ENCODE data around the gene ARPP21. TPM values are rescaled to one million over a fixed set of nuclear protein-coding genes. Genes with fewer than 3 reads are reported as not detected.

ARPP21 gene
- total RNA-seq, 1 donor from 2014 or later: 0.62 TPM

DNA sequence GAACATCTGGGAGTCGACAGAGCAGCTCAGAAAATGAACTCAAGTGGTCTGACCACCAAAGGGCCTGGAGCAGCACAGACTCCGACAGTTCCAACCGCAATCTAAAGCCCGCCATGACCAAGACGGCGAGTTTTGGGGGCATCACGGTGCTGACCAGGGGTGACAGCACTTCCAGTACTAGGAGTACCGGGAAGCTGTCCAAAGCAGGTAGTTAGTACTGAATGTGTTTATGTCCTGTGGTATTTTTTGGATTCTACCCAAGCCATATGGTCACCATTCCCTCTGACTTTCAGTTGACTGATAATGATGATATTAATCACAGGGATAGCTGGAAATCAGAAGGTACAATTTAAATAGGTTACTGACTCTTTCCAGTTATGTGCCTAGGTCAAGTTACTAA, 82.3 kb downstream of the ARPP21 start:
- intact Hi-C loops (cut with DNase I): no loop called here
- no peak for DNase-seq (ENCODE audit: low spot score)
- ATAC-seq: no peak

DNA sequence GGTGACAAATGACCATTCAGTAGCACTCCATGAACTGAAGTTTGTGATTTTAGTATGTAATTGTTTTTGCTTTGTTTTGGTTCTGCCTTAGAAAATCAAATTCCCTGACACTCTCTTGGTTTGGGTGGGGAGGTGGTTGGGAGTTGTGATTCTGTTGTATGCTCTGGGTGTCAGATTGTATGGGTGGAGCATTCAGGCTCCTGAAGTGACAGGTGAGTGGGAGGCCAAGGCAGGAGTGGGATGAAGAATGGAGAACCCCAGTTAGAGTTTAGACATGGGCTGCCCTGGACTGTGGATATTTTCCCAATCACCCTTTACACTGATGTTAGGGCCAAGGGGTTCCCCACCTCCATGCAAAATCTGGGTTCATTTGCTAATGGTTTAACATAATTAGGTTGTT, 83.6 kb downstream of the ARPP21 start:
- DNase-seq (ENCODE audit: low spot score) (no peak), ATAC-seq (no peak)
- intact Hi-C loops (cut with DNase I): no loop called here

DNA sequence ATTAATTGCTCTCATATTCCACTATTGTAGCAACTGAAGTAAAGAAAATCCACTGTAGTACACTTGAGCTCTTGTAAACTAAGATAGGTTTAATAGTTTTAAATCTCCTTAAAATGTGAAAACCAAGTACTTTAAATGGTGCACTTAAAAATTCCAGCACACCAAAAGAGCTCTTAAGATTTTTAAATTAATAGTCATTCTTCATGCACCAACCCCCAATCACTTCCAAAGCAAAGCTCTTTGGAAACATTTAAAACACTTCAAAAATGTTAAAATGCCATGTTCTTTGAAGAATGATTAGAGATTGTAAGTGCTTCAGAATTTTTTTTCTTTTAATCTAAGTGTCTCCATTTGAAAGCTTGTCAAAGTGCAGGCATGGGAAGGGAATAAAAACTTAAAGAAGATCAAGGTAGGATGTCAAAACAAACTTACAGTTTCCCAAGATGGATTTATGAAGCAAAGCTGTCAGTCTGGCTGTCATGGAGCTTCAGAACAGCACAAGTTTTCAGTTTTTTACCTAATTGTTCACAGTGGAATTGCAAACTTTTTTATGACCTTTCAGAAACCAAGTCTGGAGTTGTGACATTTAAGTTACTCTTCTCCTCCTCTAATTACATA, 84.3 kb downstream of the ARPP21 start:
- intact Hi-C loops (cut with DNase I): no loop called here
- DNase-seq (ENCODE audit: low spot score) (no peak), ATAC-seq (no peak)

DNA sequence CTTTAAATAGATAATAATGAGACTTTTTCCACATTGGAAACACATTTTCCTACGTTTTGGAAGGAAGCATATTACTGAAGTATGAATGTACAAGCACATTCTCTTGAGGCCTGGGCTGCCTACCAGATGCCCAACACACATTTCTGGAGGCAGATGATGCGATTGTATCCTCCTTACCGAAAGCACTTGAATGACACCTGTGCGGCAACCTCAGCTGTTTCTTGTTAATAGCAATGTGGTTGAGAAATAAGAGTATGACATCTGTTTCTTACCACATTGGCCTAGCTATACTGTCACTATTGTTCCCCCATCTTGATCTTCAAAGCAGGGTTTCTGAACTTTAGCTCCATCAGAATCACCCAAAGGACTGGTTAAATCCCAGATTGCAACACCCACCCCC, 84.8 kb downstream of the ARPP21 start:
- ATAC-seq: no peak
- intact Hi-C loops (cut with DNase I): no loop called here
- no peak for DNase-seq (ENCODE audit: low spot score)

DNA sequence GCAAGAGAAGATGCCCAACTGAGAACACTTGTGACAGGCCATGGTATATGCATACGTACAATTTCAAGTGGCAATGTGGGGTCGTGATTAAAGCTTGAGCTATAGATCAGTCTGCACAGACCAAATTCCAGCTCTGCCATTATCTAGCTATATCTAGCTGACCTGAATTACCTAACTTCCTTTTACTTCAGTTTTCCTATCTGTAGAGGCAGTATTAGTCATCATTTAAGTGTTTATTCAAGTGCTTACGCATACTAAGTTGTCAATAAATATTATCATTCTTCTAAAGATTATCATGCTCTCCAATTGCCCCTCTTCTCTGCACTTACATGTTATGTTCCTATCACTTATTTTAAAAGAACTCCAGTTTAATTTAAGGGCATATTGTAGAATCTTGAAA, 87.9 kb downstream of the ARPP21 start:
- no peak for ATAC-seq
- intact Hi-C loops (cut with DNase I): no loop called here

DNA sequence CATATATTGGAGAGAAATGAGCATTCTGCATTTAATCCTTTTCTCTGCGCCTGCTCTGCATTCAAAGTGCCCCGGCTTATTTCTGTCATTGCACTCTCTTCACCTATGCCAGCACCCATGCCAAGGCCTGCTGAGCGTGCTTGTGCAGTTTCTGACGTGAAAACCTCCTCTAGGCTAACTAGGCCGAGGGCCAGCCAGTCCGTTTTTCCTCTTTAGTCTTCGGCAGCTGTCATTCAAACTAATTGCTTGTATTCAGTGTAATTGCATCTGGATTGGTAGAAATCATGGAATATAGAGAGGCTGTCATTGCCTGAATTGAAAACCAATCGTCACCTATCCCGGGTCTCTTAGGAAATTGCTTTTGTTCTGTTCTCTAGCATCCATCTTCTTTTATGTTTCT, 94.0 kb downstream of the ARPP21 start:
- DNase-seq (ENCODE audit: low spot score): no peak
- no peak for ATAC-seq
- intact Hi-C loops (cut with DNase I): no loop called here

More for the DNA sequence above, 87.9 kb downstream of the ARPP21 start:
- no peak for DNase-seq (ENCODE audit: low spot score)

DNA sequence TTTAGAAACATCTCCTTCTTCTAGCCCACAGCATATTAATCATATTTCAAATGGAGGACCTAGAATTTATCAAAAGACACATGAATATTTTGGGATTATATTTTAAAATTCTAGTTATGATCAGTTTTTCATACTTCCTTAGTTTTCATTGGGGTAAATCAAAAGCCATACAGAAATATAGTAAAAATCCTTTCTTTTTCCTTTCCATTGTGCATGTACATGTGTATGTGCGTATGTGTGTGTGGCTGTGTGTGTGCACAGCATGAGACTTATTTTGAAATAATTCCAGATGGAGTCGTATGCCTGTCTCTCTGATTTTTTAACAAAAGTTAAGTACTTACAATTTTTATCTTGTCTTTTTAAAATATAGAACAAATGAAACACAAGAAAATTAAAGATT, 94.5 kb downstream of the ARPP21 start:
- intact Hi-C loops (cut with DNase I): no loop called here
- ATAC-seq (no peak), DNase-seq (ENCODE audit: low spot score) (no peak)

DNA sequence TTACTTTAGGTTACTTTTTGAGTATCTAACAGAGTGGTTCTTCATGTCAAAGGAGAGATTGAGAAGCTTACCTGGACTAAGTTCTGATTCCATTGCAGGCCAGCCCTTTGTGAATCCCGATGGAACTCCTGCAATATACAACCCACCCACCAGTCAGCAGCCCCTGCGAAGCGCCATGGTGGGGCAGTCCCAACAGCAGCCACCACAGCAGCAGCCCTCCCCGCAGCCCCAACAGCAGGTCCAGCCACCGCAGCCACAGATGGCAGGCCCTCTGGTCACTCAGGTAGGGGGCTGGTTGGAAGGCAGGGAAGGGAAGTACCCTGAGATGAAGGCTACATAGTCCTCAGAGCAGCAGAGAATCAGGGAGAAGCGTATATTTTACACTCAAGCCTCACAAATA, 97.8 kb downstream of the ARPP21 start:
- ATAC-seq (peak; percentile 18), DNase-seq (ENCODE audit: low spot score) (no peak)
- intact Hi-C loops (cut with DNase I): no loop called here

DNA sequence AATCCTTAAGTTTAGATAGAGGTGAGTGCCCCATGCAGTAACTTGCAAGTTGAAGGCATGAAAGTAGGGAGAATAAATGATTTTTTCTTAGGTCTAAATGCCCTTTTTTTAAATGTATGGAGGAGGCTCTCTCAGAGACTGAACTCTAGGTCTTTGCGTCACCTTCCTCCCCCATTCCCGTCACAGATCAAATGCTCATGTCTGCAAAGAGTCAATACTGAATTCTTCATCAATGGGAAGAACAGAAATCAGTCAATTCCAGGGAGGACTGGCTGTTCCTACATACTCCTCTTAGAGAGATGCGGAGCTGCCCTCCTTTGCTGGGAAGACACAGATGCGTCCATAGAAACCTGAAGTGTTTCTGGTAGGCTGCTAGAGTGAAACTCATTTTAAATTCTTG, 98.2 kb downstream of the ARPP21 start:
- ATAC-seq (no peak), DNase-seq (ENCODE audit: low spot score) (no peak)
- intact Hi-C loops (cut with DNase I): no loop called here

DNA sequence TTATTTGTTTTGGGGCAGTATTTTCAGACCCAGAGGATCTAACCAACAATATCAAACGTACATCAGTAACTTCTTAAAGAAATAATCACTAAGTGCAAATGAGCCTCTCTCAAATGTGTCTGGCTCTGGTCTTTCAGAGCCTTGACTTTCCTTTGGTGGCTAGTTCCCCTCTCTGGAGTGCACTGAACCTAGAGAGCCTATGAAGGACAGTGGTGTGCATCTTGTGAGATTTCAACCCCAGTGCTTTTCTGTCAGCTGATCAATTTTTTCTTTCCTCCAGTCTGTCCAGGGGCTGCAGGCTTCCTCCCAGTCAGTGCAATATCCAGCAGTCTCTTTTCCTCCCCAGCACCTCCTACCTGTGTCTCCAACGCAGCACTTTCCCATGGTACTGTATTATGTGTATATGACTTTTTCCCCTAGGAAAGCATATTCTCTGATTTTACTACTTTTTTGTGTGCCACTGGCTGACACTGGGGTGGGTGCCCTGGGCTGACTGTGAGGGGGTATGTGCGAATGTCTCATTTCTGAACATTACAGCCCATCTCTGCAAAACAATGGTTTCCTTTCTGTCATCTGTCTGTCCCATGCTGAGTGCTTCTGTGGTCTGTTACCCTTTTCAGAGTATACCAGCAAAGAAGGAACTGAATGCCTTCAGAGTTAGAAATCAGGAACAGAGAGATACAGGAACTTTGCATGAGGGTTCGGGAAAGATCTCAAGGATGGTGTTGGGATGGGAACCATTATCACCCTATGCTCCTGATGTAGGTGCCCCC, 98.8 kb downstream of the ARPP21 start:
- intact Hi-C loops (cut with DNase I): no loop called here
- ATAC-seq (no peak), DNase-seq (ENCODE audit: low spot score) (no peak)

DNA sequence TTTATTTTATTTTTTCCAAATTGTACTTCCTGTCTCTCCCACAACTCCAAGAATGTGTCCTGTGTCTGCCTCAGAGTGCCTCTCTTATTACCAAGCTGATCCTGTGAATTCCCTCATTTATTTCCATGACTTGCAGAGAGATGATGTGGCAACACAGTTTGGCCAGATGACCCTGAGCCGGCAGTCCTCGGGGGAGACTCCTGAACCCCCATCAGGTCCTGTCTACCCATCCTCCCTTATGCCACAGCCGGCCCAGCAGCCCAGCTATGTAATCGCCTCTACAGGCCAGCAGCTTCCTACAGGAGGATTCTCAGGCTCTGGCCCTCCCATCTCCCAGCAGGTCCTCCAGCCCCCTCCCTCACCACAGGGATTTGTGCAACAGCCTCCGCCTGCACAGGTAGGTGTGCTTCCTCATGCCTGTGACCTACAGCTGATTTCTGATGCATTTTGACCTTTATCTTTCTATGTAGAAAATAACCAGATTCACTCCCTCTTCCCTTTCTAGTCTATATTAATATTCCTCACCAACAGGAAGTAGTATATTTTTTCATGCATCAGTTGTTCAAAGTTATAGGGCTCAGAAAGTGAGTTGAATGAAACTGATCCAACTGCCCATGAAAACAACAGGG, 100.0 kb downstream of the ARPP21 start:
- intact Hi-C loops (cut with DNase I): no loop called here
- peak; percentile 85 for ATAC-seq
- DNase-seq (ENCODE audit: low spot score): no peak

DNA sequence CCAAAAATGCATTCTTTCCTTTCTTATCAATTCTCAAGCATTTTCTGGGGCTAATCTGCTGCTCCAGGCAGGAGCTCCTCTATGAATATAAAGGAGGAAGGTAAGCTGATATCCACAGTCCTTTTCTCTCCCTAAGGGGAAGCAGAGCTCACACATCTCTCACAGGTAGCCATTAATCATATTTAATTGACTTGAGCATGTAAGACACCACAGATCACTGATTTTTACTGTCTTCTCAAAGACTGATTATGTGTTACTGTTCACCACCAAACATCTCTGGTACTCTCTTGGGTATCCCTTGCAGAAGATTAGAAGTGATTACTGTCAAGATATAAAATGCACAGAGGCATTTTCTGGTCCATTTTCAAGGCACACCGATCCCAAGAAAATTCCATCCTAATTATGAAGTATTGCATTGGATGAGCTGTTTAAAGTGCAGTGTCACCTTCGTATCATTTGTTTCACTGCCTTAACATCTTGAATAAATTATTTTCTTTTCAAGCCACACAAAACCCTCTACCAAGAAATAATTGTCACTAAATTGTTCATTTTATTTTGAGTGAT, 100.7 kb downstream of the ARPP21 start:
- ATAC-seq (no peak), DNase-seq (ENCODE audit: low spot score) (no peak)
- intact Hi-C loops (cut with DNase I): no loop called here

DNA sequence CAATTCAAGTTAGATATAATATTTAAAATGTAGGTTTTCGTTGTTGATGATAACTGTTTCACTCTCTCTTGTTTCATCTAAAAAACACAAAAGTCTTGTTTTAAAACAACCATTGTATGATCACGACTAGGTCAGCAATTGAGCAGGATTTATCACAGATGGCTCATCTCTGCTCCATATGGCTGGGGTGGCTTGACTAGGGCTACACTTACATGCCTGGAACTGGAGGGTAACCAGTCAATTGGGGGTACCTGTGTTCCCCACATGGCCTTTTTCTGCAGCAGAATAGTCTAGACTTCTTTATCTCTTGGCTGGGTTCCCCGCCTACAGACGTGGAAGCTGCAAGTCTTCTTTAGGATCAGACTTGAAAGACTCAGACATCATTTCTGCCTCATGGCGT, 103.9 kb downstream of the ARPP21 start:
- ATAC-seq (no peak), DNase-seq (ENCODE audit: low spot score) (no peak)
- intact Hi-C loops (cut with DNase I): no loop called here

DNA sequence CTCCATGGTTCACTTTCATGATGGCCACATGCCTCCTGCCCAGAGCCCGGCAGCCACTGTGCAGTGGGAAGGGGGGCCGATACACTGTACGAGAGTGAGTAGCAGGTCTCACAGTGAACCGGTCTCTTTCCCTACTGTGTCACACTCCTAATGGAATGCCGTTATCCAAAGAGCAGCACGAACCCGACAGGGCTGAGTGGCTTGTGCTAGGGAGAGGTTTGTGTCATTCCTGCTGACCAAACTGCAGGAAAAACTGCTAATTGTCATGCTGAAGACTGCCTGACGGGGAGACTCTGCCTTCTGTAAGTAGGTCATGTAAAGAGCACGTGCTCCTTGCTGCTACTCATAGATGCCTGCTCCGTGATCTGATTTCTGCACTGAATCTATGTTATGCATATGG, 105.1 kb downstream of the ARPP21 start:
- intact Hi-C loops (cut with DNase I): no loop called here
- ATAC-seq (no peak), DNase-seq (ENCODE audit: low spot score) (no peak)

DNA sequence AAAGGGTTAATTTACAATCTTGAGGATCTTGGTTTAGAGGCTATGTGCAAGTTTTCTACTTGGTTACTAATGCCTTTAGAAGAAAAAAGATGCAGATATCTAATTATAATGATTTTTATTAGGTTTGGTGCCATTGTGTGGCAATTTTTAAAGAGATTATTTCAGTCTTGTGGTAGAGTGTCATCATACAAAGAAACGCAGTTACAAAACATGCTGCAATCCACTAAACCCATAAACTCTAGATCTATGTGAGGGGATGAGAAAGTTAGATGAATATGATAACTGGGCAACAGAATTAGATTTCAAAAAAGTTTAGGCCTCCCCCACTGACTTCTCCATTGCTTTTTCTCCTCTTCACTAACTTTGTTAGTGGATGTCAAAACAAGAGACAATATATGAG, 106.0 kb downstream of the ARPP21 start:
- DNase-seq (ENCODE audit: low spot score) (no peak), ATAC-seq (no peak)
- intact Hi-C loops (cut with DNase I): no loop called here

DNA sequence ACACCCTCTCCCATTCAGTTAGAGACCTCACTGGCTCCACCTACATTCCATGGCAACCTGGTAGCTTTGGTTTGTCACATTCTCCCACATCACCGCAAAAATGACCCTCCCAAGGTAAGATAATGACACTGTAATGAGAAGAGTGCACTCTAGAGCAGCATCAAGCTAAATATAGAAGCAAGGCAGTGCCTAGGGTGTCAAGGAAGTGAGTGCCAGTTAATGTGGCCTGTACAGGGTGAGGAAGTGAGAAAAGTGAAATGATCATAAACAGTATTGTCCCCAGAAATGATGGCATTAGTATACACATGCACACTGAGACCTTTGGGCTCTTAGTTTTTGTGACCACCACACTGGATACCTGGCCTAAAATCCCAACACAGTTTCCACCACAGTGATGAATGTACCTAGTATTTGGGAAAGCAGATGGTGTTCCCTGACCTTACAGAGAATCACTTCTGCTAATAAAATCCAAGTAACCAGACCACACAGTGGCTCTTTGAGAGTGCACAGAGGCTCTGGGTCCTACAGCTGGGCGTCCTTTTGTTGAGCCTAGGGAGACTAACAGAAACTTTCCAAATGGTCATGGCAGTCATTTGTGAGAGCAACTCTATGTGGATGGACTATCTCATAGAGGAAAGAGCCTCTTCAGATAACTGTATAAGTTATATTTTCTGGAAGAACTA, 106.6 kb downstream of the ARPP21 start:
- ATAC-seq (no peak), DNase-seq (ENCODE audit: low spot score) (no peak)
- intact Hi-C loops (cut with DNase I): no loop called here

DNA sequence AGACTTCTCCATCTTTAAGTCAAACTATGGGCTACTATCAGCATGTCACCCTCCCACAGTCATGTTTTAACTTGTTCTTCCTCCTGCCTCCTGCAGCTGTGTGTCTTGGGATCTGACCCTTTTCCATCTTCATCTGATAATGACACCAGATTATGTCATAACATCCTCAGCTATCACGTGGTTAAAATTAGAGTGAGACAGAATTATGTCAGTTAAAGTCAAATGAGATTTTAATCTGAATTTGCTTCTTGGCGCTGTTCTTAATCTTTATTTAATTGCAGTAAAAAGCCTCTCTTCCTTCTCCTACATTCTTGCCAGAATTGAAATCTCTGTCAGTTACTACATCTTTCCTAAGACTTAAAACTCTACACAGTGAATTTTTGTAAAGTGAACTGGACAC, 107.2 kb downstream of the ARPP21 start:
- intact Hi-C loops (cut with DNase I): no loop called here
- ATAC-seq (no peak), DNase-seq (ENCODE audit: low spot score) (no peak)

DNA sequence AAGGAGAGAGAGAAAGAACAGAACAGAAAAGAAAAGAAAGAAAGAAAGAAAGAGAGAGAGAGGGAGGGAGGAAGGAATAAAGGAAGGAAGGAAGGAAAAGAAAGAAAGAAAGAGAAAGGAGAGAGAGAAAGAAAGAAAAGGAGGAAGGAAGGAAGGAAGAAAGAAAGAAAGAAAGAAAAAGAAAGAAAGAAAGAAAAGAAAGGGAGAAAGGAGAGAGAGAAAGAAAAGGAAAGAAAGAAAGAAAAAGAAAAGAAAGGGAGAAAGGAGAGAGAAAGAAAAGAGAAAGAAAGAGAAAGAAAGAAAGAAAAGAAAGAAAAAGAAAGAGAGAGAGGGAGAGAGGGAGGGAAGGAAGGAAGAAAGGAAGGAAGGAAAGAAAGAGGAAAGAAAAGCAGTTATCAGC, 108.8 kb downstream of the ARPP21 start:
- intact Hi-C loops (cut with DNase I): no loop called here
- ATAC-seq: no peak
- no peak for DNase-seq (ENCODE audit: low spot score)

DNA sequence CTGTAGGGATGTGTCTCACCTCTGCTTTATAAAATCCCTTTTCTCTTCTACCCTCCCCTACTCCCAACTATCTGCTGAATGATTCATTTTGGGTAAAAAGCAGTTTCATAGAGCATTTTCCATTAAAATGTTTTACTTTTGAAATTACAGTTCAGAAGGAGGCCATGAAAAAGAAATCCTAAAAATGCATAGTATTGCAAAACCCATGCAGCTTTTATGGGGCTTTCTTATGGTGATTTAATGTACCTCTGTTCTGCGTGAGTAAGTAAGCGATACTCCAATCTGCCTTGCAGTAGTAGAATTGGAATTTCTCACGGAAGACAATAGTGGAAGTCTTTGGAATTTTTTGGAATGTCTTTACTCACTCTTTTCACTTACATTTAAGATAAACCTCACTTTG, 111.9 kb downstream of the ARPP21 start:
- DNase-seq (ENCODE audit: low spot score): no peak
- no peak for ATAC-seq
- intact Hi-C loops (cut with DNase I): no loop called here
